Spleen (tissue), 7 donors: Measurements from ENCODE around the gene ACADS.

Experiments
- CTCF ChIP-seq, 11 experiments: fragments of 200-600 bp in 7 of 11; fragments of 450-650 bp in 4 of 11; sonication (generic) in 4 of 11; IDR thresholded peaks in 8 of 11; conservative IDR thresholded peaks in 3 of 11; 1 replicate in 7 of 11; 2 replicates in 4 of 11; pipeline versions ENCODE4 v1.4.0 to v1.8.0; 2016 to 2021; ENCODE audit warnings: antibody characterized with exemption in 11 of 11, inconsistent platforms in 4 of 11, mild to moderate bottlenecking in 1 of 11
- POLR2A ChIP-seq, 3 donors: fragments of 450-650 bp; IDR thresholded peaks; one replicate each; pipeline ENCODE4 v1.5.1; 2017; ENCODE audit warnings: antibody characterized with exemption in 3 of 3, mild to moderate bottlenecking in 1 of 3
- donor health status: DM: no; HTN: no; CAD: no; lungs with moderate emphysema.
- donor health status: DM: no; HTN: no; CAD: no.
- donor health status: DM: no; HTN: no; CAD: no.

- TF ChIP-seq CTCF (IDR thresholded peaks at IDR 0.05 in 8 of 11, conservative IDR thresholded peaks at IDR 0.05 in 3 of 11) (no peak), POLR2A (IDR thresholded peaks at IDR 0.05) (no peak)
Measured at GRCh38 chr12:120696626-120697025, 29.0 kb upstream of the ACADS start.
